Amygdala (tissue), 56 donors: Measurements from ENCODE around the gene PLXDC2.
A peak's percentile ranks its signal among the peaks of the same experiment; 100 is the strongest.
"Not testable (repeated sequence)": the region's sequence is repeated elsewhere in the genome, so short reads cannot be mapped to it uniquely, and the experiment has no call there.

ENCODE experiments used
- DNase-seq, 56 donors: peaks; one replicate each; lab custom pipeline; 2025; lab: John Stamatoyannopoulos, UW

PLXDC2 gene

DNA sequence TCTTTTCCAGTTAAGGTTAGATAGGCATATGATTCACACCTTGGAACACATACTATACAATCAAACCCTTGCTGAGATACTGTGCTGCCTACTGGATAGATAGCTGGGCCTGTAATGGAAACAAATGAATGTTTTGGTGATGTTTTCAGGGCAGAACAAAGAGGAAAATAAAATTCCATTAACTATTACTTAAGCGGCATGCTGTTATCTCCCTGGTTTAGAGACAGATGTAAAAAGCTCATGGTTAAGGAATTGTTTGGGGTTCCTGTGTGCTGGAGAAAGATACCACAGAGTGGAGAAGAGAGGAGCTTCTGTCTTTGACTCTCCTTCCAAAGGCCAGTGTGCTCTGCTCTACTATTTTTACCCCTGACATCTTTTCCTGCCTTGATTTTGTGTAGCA is 341.1 kb downstream of the PLXDC2 start:
- no peak for DNase-seq

GRCh38 chr10:20158086-20158485 is 341.9 kb downstream of the PLXDC2 start:
- DNase-seq = no peak

- DNase-seq = no peak
Measured at GRCh38 chr10:20162123-20162522, 345.9 kb downstream of the PLXDC2 start.

DNA sequence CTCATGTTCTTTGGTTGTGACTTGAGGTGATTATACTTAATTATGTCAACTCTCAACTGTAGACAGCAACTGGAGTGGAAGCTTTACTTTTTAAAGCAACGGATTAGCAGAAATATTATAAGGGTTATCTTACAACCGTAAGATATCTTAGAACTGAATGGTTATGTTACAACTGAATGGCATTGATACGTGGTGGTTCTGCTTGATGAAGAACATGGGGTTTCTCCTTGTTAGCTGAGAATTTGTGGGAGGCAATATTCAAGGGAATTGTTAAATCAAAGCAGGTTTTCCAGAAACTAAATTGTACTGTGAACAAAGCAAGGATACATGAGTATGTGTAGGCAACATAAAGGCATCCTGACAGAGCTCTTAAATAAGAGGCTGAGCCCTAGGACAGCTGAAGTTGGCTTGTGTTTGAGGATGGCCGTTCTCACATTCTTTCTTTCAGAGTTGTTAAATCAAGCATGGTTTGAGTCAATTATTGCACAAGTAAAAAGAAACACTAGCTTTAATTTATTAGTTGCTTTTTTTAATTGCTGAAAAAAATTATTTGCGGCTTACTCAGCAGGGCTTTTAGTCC is 350.0 kb downstream of the PLXDC2 start:
- DNase-seq = no peak

- no peak for DNase-seq
Measured at GRCh38 chr10:20170661-20171060, 354.4 kb downstream of the PLXDC2 start.

GRCh38 chr10:20173046-20173445 is 356.8 kb downstream of the PLXDC2 start:
- no peak for DNase-seq

GRCh38 chr10:20175719-20176118 is 359.5 kb downstream of the PLXDC2 start:
- no peak for DNase-seq

DNA sequence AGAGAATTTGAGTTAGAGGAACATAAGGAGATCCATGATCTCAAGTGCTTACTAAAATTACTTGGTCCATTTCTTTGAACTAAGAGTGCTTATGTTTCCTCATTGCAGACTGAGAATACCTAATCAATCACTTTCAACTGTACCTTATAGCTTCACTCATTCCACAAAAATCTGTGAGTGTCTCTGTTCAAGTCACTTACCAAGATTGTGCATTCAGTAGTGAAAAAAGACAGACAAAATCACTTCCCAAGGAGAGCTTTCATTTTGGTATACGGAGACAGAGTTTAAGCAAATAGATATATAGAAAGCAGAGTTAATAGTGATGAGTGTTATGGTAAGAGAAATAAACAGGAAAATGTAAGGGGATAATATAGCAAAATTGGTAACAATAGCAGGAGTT is 364.5 kb downstream of the PLXDC2 start:
- DNase-seq = no peak

DNA sequence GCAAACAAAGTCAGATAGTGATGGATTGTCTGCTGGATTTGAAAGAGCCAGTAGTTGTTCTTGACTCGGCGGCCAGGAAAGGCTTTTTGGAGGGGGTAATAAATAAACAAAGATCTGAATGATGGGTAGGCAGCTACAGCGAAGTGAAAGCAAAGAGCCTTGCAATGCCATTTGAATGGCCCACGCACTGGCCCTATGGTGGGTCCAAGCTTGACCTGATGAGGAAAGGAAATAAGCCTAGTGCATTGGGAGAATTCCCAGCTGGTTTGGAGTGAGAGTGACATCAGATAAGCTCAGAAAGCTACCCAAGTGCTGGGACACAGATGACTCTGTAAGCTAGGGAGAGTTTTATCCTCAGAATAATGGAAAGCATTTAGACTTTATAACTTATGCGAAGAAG is 365.2 kb downstream of the PLXDC2 start:
- peak in 9 of 56 donors; percentile 0 to 28 (median 5) for DNase-seq

DNA sequence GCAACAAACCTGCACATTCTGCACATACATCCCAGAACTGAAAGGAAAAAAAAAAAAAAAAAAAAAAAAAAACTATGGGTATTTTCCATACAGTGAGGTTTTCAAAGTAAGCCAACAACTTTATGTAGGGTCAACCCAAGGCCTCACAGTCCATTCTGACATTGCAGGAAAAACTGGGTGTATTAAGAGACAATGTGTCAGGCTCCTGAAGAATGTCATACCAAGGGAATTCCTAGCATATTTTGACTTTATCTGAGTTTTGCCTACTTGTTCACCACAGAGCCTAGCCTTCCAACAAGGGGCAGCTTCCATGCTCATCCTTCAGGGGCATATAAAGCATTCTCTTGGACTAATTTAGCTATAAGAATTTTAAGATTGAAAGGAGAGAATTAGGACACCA is 368.9 kb downstream of the PLXDC2 start:
- DNase-seq = no peak

- not testable (repeated sequence) for DNase-seq
Measured at GRCh38 chr10:20191392-20191791, 375.2 kb downstream of the PLXDC2 start.

GRCh38 chr10:20195076-20195475 is 378.8 kb downstream of the PLXDC2 start:
- no peak for DNase-seq

DNA sequence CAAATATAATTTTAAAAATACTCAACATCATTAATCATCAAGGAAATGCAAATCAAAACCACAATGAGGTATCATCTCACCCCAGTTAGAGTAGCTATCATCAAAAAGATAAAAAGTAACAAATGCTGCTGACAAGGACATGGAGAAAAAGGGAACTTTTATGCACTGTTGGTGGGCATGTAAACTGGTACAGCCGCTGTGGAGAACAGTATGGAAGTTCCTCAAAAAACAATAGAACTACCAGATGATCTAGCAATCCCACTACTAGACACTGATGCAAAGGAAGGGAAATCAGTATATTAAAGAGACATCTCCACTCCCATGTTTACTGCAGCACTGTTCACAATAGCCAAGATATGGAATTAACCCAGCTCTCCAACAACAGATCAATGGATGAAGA is 384.5 kb downstream of the PLXDC2 start:
- no peak for DNase-seq

GRCh38 chr10:20202337-20202736 is 386.1 kb downstream of the PLXDC2 start:
- DNase-seq = no peak

- DNase-seq = no peak
Measured at GRCh38 chr10:20207653-20208052, 391.4 kb downstream of the PLXDC2 start.

- DNase-seq = not testable (repeated sequence)
Measured at GRCh38 chr10:20209098-20209497, 392.9 kb downstream of the PLXDC2 start.

DNA sequence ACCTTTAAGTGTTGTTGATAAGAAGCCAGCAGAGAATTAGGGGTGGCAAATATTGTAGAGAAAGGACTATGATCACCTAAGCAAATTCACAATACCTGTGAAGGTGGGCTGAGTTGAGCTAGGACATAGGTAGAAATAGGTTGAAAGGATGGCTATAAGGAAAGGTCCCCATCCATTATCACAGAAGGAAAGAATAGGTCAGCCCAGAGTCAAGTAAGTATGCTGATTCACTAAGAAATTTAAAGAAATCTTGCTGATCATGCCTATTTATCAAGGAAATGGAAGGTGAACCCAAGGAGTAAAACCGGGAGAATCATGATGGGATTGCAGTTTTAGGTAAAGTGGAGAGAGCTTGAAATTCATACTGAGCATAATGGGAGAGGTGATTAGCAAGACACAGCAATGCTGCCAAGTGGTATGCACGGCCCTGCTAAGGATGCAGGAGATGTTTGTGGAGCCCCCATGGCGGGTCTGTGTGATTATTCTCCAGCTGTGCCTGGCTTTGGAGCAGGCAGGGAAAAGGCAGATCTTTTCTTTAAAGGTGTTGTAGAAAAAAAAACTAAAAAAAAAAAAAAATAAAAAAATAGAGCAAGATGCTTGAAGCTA is 399.4 kb downstream of the PLXDC2 start:
- no peak for DNase-seq

- DNase-seq = no peak
Measured at GRCh38 chr10:20221356-20221755, 405.1 kb downstream of the PLXDC2 start.

GRCh38 chr10:20228729-20229128 is 412.5 kb downstream of the PLXDC2 start:
- DNase-seq = no peak

GRCh38 chr10:20232079-20232705 is 416.0 kb downstream of the PLXDC2 start:
- DNase-seq = no peak

DNA sequence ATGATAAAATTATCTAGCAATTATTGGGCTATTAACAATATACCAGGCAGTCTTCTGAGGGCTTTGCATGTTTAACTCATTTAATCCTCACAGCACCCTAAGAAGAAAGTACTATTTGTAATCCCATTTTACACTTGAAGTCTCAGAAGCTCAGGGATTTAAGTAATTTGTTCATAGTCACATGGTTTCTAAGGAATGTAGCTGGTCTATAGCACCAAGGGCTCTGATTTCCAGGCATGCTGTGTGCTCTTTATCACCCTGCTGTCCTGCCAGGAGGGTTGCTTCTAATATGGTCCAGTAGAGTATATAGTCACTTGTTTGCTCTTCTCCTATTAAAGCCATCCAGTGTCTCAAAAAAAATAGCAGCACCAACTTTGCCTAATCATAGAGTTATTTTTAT is 417.2 kb downstream of the PLXDC2 start:
- no peak for DNase-seq

GRCh38 chr10:20234579-20234978 is 418.3 kb downstream of the PLXDC2 start:
- DNase-seq = no peak
